8988T (cell line): ENCODE results near the gene NT5DC1.

Source experiments
- DNase-seq: peaks from one replicate; pipeline ENCODE4 v3.0.0; 2011

The NT5DC1 gene

DNA sequence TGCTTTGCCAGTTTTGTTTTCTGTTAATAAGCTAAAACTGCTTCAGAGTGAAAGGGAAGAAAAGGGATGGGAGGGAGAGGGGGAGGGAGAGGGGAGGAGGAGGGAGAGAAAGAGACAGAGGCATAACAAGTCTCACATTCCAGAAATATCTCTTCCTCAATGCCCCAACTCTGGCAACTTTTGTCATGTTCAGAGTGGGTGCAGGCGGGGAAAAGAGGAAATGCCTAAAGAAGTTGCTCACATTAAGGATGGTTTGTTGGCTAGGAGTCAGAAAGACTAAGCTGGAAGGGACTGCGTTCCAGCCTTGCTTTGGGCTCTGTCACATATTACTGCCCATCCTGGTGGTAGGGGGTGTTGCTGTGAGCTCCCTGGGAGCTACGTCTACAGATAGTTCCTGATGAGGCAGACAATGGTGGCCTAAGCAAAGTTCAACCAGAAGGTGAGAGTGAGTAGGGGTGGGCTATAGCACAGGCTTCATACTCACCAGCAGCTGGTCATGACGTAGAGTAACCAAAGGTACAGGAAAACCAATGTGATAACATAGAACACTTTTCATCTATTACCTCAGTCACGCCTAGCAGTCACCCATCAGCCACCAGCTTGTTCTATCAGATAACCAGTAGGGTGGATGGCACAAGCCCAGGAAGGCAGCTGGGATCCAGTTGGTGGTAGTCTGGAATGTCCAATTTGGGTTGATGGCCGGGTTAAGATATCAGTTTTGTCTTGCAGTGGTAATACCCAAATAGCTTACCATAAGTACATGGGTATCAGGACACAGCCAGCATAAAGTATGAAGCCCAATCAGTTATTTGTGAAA is 151.1 kb downstream of the NT5DC1 start:
- DNase-seq: no peak

DNA sequence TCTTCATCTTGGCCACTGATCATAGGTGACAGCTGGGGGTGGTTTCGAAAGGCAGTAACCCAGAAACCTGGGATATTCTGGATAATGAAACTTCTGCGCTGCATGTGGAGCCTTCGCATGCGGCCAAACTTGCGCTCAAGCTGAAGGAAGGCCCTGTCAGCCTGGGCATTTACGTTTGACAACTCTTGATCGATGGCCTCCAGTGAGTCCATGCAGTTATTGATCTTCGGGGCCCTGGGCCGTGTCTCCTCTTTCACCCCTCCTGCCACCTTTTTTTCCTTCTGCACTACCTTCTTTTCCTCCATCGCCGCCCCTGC is 152.5 kb downstream of the NT5DC1 start:
- DNase-seq: no peak

DNA sequence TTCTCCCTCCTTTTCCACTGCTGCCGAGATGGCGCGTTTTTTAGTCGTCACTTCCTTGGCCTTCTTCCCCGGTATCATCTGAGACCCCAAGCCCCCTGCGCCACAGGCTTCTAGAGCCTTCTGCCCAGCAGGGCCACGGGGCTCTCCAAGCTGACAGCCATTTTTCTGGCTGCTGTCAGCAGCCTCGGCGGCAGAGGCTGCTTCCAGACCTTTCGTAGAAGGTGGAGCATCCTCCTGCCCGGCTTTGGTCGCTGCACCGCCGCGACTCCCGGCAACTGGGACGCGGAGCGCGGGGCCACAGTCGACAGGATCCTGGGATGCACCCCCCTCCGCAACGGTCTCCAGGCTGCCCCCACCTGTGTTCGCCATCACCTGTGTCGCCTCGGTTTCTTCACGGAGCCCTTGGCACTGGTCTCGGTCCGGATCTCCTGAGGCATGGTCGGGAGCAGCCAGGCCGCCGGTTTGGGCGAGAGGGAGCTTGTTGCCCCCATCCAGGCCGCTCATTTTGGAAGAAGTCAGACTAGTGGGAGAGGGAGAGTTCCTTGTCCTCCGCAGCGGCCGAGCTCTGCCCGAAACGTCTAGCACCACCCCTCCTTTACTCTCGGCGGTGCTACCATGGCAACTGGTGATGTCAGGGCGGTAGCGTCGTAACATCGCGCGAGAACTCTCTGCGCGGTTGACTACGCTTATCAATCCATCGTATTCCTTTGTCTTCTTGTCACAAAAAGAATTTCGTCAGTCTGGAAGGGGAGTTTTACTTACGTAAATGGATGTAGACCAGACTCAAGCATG is 153.0 kb downstream of the NT5DC1 start, which contains the start of gene TSPYL4:
Gene TSPYL4 (minus strand): TSS at position 571 of the 792 bp plus-strand sequence. CDS start 67 bp downstream, at position 504.
- DNase-seq: peak; percentile 33

DNA sequence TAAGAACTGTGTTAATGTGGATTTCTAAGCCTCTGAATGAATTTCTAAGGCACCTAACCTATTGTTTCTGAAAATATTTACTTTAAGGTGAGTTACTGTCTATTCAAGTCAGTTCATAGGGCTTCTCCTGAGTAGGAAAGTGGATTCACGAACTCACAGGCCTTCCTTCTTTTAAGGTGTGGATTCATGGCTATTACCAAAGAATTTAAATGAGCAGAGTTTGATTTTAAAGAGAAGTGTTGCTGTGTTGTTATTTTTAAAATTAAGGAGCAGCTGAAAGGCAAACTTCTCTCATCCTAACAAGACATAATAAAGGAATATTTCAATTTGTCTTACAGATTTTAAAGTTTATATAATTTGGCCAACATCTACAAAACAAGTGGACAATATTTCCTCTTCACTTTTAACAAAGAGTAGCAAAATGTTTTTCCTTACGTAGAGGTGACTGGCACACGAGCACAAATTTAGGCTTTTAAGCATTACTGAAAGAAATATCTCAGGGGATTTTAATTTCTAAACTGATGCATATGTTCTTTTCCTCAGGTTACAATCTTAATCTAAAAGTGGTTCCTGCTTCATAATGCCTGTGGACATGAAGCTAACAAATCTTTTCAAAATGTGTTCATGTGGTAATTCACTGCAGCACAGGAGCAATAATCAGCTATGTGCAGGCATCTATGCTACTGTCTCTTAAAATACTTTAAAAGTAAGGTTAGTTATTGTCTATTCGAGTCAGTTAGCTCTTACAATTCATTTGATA is 153.8 kb downstream of the NT5DC1 start:
- DNase-seq: no peak

DNA sequence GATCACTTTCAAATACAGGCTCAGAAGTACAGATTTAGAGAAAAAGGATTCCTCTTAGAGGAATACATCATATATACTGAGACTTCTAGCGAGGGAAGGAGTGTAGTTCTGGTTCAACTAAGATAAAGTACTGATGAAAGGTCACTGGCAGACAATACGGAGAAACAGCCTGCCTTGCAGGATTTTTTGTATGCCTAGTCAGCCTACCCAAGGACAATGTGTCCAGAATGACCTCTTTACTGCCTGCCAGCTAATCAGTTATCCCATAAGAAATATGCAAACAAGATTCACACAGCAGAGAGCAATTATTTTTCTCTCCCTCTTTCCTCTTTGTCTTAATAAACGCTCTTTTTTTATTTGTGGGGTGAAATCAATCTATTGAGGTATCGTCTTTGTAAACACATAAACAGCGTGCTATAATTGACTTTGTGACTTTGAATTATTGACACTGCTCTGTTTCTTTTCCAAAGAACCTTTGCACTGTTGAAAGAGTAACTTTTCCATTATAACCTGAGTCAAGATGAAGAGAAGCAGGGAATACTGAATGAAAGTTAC is 154.7 kb downstream of the NT5DC1 start:
- DNase-seq: no peak

DNA sequence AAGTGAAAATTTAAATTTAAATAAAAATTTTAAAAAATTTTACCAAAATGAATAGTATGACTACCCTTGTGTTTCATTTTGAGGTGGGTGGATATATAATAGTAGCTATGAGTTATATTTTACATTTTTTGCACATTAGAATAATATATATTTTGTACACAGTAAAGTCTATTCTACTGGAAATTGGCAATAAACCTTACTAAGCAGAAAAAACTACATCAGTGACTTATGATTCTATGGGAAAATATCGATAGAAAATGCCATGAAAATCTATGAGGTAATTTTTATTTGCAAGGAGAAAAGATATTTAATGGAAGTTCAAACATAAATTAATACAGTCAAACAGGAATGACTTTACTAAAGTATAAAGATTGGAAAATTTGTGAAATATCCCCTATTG is 156.0 kb downstream of the NT5DC1 start:
- DNase-seq: no peak

DNA sequence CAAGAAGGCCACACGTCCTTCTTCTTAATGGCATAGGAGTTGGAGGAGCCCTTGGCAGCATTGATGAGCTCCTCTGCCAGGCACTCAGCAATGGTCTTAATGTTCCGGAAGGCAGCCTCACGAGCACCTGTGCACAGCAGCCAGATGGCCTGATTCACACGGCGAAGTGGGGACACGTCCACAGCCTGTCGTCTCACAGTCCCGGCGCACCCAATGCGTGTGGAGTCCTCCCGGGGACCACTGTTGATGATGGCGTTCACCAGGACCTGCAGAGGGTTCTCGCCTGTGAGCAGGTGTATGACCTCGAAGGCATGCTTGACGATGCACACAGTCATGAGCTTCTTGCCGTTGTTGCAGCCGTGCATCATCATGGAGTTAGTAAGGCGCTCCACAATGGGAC is 157.9 kb downstream of the NT5DC1 start:
- DNase-seq: no peak

DNA sequence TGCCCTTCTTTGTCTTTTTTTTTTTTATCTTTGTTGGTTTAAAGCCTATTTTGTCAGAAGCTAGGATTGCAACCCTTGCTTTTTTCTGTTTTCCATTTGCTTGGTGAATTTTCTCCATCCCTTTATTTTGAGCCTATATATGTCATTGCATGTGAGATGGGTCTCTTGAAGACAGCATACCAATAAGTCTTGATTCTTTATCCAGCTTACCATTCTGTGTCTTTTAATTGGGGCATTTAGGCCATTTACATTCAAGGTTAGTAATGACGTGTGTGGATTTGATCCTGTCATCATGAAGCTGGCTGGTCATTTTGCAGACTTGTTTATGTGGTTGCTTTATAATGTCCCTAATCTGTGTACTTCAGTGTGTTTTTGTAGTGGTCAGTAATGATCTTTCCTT is 162.7 kb downstream of the NT5DC1 start:
- DNase-seq: no peak

DNA sequence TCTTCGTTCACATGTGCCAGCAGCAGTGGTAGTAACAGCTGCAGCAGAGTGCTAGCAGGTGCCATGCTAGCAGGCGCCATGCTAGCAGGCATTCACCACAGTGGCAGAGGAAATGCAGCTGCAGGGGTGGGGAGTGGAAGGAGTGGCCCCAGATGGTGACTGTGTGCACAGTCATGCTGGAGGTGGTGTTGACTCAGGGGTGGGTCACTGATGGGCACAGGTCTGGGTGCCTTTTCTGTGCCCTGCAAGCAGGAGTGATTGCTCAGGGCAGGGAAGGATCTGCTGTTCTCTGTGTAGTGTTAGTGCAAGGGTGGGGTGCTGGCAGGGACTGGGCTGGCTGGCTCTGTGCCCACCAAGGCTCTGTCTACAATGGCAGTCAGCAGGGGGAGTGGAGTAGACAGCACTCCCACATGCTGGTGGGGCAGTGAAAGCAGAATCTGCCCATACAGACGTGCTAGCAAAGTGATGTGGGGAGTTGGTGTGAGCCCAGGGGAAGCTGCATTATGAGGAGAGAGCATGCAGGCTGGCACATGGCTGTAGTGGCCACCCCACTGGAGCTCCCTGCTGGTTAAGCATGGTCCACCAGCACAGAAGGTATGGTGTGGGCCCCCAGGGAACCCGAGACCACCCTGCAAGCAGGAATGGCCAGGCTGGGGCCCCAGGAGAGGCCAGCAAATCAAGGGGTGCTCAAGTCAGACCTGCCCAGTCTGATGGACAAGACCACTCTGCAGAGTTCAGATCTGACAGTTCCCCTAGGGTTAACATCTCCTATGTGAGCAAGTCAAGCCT is 164.6 kb downstream of the NT5DC1 start:
- DNase-seq: no peak

DNA sequence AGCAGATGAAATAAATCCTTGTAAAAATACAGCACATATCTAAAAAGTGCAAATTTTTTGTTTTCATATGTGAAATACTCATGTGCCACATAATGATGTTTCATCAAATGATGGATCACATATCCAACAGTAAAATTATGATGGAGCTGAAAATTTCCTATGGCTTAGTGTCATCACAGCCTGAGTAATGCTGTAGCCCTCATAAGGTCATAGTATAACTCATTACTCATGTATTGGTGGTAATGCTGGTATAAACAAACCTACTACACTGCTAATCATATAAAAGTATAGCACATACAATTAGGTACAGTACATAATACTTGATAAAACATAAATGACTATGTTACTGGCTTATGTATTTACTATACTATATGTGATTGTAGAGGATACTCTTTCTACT is 166.2 kb downstream of the NT5DC1 start:
- DNase-seq: no peak

DNA sequence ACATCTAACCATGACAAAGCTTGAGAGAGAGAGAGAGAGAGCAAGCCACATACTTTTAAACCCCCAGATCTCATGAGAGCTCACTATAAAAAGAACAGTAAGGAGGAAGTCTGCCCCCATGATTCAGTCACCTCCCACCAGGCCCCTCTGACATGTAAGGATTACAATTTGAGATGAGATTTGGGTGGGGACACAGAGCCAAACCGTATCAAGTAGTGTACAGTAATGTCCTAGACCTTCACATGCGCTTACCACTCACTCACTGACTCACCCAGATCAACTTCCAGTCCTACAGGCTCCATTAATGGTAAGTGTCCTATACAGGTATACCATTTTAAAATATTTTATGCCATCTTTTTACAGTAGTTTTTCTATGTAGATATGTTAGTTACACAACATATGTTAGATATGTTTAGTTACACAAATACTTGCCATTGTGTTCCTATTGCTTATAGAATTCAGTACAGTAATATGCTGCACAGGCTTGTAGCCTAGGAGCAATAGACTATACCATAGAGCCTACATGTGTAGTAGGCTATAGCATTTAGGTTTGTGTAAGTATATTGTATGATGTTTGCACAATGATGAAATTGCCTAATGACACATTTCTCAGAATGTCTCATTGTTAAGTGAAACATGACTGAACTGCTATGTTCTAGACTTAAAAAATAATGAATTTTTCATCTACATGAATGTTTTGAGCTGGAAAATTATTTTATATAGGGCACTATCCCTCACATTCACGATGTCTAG is 167.4 kb downstream of the NT5DC1 start:
- DNase-seq: no peak

DNA sequence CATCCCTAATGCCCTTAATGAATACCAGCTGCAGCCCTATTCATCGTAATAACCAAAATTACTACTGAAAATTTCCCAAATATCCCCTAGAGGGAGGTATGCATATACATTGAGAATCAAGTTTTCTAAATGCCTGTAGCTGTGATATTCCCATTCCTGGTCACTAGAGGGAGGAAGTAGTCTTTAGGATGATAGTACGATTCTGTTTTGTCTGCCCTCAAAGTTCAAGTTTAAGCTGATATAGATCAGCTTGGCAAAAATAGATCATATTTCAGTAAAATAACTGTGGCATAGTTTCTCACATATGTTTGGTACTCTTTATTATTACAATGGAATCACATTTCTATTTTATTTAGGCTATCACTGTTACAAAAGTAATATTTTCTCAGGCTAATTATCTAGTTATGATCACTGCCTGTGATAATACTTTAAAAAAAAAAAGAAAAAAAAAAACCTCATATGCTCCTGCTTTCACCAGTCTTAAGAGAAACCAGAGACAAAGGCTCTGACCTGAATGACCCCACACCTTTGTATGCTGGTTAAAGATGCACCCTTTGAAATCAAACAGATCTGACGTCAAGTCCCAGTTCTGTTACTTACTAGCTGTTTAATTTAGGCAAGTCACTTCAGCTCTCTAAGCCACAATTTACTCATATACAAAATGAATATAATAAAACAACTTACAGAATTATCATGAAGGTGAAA is 168.1 kb downstream of the NT5DC1 start:
- no peak for DNase-seq

DNA sequence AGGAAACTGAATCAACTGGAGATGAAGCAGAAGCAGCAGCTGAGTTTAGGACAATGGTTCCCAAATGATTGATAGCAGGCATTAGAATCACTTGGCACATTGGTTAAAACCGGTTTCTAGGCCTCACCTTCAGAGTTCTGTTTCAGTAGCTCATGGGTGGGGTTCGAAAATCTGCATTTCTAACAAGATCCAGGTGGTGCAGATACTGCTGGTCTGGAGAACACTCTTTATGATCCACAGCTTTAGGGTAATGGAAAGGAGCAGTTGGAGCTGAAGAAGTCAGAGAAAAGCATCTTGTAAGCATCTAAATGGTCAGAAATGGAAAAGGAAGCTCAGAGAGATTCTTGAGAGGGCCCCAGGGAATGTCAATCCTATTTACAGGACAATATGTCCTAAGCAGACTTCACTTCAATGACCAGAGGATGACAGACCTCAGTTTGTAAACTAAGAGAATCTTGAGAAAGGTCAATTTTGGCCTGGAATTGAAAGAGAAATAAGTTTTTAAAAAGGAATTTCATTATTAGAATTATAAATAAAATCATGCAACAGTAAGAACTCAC is 170.6 kb downstream of the NT5DC1 start:
- no peak for DNase-seq

DNA sequence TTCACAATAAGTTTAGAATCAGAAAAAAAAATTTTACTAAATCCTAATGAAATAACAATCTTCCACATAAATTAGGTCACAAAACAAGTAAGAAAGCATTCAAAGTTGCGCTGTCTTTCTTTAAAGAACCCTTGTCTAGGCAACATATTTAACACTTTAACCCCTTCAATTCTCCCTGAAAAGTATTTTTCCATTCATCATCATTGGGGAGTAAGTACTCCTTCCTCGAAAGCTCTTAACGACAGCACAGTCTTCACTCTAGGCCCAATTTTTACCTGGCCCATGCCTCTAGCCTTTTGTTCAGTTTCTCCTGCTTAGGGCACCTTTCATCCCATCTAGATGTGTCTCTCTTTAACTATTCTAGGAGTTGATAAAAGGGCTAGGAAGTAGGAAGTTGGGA is 176.5 kb downstream of the NT5DC1 start:
- no peak for DNase-seq

DNA sequence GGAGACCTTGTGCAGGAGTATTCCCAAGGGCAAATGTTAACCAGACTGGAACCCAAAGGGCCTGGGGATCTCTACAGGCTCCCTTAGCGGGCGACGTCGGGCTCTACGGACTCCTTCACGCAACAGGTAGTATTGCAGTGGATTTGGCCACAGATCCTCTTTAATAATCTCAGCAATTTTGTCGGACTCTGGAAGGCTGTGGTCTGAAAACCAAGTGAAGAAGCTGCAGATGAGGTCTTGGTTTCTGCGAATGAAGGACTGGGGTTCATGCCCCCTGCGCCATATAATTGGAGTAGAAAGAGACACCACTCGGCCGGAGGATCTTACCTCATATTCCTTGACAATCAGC is 177.8 kb downstream of the NT5DC1 start:
- DNase-seq: no peak

DNA sequence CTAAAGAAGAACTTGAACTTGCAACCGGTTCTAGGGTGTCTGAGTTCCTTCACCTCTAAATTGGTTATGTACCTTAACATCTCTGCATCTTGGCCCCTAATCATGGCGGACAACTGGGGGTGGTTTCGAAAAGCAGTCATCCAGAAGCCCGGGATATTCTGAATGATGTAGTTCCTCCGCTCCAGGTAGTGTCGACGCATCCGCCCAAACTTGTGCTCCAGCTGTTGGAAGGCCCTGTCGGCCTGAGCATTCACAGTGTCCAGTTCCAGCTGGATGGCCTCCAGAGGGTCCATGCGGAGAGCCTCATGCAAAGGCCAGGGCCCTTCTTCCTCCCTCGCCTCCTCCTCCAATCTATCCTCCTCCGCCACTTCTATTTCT is 178.2 kb downstream of the NT5DC1 start:
- no peak for DNase-seq

DNA sequence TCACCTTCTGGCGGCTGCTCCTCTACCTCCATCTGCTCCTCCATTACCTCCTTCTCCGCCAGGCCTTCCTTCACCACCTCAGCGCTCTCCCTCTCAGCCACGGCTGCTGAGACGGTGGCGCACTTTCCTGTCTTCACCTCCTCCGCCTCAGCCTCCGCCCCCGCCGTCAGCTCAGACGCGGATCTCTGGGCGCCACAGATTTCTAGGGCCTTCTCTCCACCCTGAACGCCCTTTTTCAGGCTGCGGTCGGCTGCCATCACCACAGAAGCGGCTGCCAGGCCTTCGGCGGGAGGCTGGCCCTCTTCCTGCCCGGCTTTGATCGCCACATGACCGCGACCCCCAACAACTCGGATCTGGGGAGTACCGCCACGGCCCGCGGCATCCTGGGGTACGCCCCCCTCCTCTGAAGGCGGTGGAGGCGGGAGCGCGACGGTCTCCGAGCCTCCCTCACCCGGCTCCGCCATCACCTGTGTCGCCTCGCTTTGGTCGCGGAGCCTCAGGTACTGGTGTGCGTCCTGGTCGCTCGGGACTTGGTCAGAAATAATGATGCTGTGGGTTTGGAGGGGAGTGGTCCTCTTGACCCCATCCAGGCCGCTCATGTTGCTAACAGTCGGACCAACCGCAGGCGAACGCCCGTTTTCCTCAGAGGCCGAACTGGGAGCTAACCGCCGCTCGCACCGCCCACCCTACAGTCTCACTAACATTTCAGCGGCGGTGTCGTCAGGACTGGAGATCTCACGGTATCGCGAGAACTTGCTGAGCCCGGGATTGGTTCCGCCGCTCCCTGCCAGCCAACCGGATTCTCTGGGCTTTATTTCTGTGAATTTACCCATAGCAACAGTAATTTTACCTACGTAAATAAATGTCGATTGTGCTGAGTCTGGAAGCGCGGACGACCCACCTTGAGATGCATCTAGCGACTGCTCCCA is 178.8 kb downstream of the NT5DC1 start, which contains the start of gene TSPYL1:
Gene TSPYL1 (minus strand): TSS at position 699 of the 929 bp plus-strand sequence. CDS start 100 bp downstream, at position 599.
- peak; percentile 60 for DNase-seq

DNA sequence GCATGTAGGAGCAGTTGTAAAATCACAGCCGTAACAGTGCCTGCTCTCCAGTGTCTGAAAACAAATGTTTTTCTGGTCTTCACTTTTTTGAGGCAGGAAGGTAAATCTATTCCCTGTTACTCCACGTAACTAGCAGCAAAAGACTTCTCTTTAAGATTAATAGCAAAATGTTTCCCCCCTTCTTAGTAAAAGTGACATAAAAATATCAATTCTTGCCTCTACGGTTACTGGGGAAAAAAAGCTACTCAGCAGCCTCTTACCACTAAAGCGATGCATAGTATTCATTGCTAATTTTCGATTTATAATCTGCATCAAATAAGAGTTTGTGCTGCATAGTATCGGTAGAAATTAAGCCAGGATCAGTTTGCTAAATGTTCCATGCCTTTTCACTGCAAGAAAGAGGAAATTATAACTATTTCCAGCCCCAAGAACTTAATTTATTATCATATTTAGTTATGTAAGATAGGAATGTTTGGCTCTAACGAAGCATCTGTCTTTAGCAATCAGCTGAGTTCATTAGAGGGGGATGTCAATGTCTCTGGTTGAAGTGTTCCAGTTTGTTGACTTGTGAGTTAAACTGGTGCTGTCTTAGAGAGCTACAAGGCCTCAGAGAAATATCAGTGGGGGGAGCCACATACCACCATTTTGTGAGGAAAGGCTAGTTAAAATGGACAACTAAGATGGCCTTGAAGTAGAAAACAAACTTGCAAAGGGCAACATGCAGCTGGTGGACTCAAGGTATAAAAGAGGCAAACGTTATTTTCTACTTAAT is 179.7 kb downstream of the NT5DC1 start:
- DNase-seq: no peak

DNA sequence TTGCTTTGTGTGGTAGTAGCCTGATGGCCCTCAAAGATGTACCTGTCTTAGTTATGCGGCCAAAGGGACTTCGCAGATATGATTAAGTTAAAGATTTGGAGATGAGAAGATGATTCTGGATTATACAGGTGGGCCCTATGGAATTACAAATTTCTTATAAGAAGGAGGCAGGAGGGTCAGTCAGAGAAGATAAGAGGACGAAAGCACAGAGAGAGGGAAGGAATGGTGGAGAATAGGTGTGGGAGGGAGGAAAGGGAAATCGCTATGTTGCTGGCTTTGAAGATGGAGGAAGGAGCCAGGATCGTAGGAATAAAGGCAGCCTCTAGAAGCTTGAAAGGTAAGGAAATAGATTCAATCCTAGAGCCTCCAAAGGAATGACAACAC is 180.3 kb downstream of the NT5DC1 start:
- no peak for DNase-seq
